HG02870 (cell line): ENCODE measurements around the gene ERRFI1.
"Not testable (repeated sequence)": the region's sequence is repeated elsewhere in the genome, so short reads cannot be mapped to it uniquely, and the experiment has no call there.

ENCODE experiments used
- ATAC-seq: cut with Tn5 transposase; IDR thresholded peaks from one replicate; pipeline ENCODE4 v1.9.1; 2021; ENCODE audit warnings: mild to moderate bottlenecking, moderate library complexity; ENCODE audit not compliant: unreplicated experiment

ERRFI1 gene

DNA sequence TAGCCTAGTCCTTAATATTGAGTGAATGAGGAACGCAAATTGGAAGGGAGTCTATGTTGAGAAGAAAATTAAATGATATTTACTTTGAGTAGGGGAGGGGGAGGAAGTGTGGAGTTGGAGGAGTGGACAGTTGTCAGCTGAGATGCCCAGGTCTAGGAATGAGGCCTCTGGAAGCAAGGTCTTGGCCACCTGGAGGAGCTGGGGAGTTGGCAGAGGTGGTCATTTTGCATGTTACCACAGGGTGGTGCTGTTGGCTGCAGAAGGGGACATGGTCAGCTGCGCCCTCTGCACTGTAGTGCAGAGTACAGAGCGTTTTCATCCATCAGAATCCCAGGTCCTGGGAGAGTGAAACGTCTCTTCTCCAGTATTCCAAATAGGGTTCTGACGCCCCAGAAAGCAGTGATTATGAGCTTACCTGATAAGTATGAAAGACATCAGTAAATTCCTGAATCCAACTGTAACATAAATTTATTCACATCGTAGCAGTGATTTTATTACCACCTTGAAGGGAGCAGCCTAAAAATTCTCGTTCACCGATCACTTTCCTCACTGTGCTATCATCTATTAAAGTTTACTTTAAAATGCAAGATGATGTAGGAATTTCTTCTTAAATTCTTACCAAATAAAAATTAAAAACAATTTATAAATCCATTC, 50.8 kb downstream of the ERRFI1 start:
- ATAC-seq, result no peak

DNA sequence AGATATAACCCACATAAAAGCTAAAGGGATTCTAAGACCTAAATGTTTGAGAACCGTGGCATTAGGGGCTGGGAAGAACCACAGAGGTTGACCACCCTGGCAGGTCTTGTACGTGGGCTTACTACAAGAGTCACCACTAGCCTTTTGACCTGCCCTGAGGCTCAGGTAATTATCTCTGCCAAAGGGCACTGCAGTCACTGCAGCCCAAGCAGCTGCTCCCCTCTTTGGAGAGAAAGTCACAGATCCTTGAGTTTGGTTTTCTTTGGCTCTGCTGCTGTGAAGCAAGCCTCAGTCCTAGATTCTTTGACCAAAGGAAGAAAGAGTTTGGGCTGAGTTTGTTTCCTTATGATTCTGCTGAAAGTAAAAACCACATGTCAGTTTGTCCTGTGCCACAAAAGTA, 53.0 kb downstream of the ERRFI1 start:
- ATAC-seq, result no peak

DNA sequence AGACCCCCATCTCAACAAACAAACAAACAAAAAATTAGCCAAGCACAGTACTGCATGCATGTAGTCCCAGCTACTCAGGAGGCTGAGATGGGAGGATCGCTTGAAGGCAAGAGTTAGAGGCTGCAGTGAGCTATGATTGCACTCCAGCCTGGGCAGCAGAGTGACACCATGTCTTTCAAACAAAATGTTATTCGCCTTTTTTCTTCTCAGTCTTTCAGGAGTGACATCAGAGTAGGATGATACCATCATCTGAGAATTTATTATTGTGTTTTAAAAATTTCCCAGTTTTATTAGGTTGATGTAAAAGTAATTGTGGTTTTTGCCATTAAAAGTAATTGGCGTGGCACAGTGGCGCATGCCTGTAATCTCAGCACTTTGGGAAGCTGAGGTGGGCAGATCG, 53.8 kb downstream of the ERRFI1 start:
- no peak for ATAC-seq

DNA sequence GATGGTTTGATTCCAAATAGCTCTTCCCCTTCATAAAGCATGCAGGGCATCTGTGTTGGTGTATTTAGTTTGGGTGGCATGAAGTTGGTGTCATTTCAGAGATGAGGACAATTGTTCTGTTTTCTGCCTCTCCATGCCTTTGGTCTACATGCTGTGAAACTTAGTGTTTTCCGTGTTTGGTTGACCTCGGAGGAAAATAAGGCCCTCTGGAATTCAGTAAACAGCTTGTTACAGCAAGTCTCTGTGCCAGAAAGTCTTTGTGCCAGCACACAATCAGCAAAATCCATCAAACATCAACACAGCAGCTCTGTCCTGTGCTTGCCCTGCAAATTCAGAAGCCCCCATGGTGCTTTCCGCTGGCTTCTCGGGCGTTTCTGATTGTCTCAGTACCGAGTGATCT, 55.1 kb downstream of the ERRFI1 start:
- ATAC-seq, result no peak

DNA sequence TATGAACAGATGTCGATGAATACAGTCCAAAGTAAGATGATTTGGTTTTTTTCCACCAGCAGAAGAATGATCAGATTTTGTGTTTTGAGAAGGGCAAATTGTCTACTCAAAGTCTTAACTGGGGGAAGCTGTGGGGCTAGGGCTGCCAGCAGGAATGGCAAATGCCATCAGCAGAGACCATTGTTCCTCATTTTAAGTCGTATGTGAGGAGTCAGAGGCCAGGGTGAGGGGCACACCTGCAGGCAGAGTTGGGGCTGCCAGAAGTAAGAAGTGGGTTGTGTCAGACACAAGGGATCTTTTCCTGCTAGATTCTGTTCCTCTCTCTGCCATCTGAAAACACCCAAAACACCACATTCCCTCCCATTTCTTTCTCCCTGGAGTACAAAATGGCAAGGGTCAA, 55.9 kb downstream of the ERRFI1 start:
- ATAC-seq, result no peak

DNA sequence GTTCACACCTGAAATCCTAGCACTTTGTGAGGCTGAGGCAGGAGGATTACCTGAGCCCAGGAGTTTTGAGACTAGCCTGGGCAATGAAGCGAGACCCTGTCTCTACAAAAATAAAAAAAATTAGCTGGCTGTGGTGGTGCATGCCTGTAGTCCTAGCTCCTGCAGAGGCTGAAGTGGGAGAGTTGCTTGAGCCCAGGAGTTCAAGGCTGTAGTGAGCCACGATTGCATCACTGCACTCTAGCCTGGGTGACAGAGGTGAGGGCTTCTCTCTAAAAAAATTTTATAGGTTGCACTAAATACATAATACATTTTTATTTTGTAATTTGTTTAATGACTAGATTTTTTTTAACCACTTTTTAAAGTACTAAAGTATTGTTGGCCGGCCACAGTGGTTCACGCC, 58.5 kb downstream of the ERRFI1 start:
- no peak for ATAC-seq

DNA sequence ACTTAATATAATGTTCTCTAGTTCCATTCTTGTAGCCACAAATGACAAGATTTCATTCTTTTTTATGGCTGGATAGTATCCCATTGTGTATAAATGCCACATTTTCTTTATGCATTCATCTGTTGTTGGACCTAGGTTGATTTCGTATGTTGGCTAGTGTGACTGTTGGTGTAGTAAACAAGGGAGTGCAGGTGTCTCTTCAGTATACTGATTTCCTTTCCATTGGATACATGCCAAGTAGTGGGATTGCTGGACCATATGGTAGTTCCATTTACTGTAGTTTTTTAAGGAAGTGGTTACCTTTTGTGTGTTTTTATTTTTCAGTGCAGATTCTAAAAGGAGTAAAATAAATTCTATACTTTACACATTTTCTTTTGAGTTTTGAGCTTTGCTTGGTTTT, 58.9 kb downstream of the ERRFI1 start:
- ATAC-seq, result no peak

DNA sequence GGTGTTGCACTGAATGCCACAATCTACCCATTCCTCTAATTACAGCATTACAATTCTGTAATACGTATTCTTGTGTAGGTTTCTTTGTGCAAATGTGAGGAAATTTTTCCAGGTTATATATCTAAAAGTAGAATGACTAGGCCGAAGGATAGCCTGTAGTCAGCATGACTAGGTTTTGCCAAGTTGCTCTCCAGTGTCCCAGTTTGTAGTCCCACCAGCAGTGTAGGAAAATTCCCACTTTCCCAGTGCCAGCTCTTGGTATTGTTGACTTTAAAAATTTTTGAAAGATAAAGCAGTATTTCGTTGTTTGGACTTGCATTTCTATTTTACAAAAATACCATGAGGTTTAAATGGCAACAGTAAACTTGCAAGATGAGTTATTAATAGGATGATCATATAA, 61.6 kb downstream of the ERRFI1 start:
- no peak for ATAC-seq

DNA sequence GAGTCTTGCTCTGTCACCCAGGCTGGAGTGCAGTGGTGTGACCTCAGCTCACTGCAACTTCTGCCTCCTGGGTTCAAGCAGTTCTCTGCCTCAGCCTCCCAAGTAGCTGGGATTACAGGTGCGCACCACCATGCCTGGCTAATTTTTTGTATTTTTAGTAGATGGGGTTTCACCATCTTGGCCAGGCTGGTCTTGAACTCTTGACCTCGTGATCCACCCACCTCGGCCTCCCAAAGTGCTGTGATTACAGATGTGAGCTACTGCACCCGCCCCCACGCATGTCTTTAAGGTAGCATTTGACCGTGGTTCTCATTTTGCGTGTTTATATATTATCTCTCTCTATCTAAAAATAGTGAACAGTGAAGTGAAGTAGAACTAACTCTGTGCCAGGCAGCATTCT, 62.3 kb downstream of the ERRFI1 start:
- ATAC-seq, result not testable (repeated sequence)

DNA sequence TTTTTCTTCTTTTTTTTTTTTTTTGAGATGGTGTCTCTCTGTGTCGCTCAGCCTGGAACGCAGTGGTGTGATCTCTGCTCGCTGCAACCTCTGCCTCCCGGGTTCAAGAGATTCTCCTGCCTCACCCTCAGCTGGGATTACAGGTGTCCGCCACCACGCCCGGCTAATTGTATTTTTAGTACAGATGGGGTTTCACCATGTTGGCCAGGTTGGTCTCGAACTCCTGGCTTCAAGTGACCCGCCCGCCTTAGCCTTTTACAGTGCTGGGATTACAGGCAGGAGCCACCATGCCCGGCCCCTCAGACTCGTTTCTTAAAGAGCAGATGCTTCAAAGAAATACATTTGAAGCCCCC, 62.8 kb downstream of the ERRFI1 start:
- not testable (repeated sequence) for ATAC-seq

DNA sequence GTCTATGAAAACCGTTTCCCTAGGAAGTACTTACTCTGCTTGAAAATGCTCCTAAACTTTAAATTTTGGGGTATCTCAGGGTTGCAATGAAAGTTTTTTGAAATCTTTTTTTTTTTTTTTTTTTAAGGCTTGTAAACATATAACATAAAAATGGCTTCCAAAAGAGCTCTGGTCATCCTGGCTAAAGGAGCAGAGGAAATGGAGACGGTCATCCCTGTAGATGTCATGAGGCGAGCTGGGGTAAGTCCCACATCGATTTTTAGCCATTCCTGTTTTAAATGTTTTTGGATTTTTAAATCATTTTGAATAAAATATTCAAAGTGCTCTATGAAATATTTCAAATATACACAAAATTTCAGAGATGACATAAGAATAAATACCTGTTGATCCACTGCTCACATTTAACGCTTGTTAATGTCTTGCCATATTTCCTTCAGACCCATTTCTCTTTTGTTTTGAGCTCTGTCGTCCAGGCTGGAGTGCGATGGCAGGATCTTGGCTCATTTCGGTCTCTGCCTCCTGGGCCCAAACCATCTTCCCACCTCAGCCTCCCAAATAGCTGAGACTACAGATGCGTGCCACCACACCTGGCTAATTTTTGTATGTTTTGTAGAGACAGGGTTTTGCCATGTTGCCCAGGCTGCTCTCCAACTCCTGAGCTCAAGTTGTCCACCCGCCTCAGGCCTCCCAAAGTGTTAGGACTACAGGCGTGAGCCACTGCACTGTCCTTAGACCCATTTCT, 63.3 kb downstream of the ERRFI1 start:
- ATAC-seq, result no peak

DNA sequence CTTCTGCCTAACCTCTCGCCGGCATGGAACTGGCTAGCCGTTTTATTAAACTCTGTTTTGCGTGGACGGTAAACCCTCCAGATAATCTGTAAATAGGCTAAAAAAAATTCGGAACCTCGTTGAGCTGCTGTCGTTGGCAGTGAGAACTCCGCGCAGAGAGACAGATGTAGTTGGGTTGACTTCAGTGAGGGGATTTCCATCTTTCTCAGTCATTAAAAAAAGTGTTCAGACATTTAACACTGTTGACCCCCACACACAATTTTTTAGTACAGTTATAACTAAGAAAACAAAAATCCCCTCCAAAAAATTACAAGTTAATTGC, 64.1 kb downstream of the ERRFI1 start:
- ATAC-seq, result peak; percentile 5
